GM12878 (cell line): ENCODE measurements around the gene RGS4. TPM values are rescaled to one million over a fixed set of nuclear protein-coding genes. Genes with fewer than 3 reads are reported as not detected.

Source experiments
- ATAC-seq: fragments of 200-7000 bp; cut with Tn5 transposase; 3 replicates; pipeline ENCODE4 v1.9.1; 2020; ENCODE audit warnings: mild to moderate bottlenecking, moderate library complexity
- BruUV-seq: library from RNA; stranded (reverse); fragments of 400-500 nt; replicated peaks from 2 replicates; lab custom pipeline; 2021; lab: Mats Ljungman, UMichigan
- CTCF ChIA-PET: fragments of 300-600 bp; sonication (Branson Sonifier 250); formaldehyde crosslinking; extraction: SDS; loops from one replicate; lab custom pipeline; 2021; ENCODE audit warnings: inconsistent platforms; lab: Yijun Ruan, JAX
- POLR2A ChIA-PET: fragments of 350-600 bp; formaldehyde crosslinking; extraction: SDS; loops from one replicate; lab custom pipeline; 2021; ENCODE audit warnings: inconsistent platforms; lab: Charles Lee
- RAD21 ChIA-PET: fragments of 300-600 bp; sonication (Branson Sonifier 250); formaldehyde crosslinking; loops from one replicate; lab custom pipeline; 2023; ENCODE audit warnings: antibody characterized with exemption; ENCODE audit not compliant: unreplicated experiment; lab: Charles Lee
- SMC1A ChIA-PET: fragments of 300-600 bp; sonication (Branson Sonifier 250); formaldehyde crosslinking; loops from one replicate; lab custom pipeline; 2023; ENCODE audit not compliant: unreplicated experiment, uncharacterized antibody; lab: Charles Lee
- DNase-seq: peaks from one replicate; pipeline ENCODE4 v3.0.0-alpha.2; 2011; ENCODE audit warnings: low read depth, low spot score
- FAIRE-seq: peaks from 3 replicates; lab custom pipeline; 2011; peaks lifted over from hg19 to GRCh38; lab: Jason Lieb, UNC
- H2AFZ ChIP-seq: 2 replicates; pipeline ENCODE4 v1.6.0; 2011; ENCODE audit warnings: low read depth, low read length, control low read depth; ENCODE audit not compliant: control insufficient read depth
- H3K27ac ChIP-seq: 2 replicates; pipeline ENCODE4 v1.5.1; 2011; ENCODE audit warnings: control low read depth; ENCODE audit not compliant: control insufficient read depth, insufficient read depth
- H3K27me3 ChIP-seq, 2 experiments: replicated peaks in 1 of 2; 2 replicates each; pipeline versions ENCODE4 v1.6.0 to v1.6.1; 2011; ENCODE audit warnings: low read length in 1 of 2; ENCODE audit not compliant: control insufficient read depth in 2 of 2, insufficient read depth in 2 of 2
- H3K36me3 ChIP-seq, 2 experiments: 2 replicates each; pipeline ENCODE4 v1.5.1; 2011; ENCODE audit warnings: low read length in 1 of 2; ENCODE audit not compliant: control insufficient read depth in 2 of 2, insufficient read depth in 2 of 2
- H3K4me1 ChIP-seq: 2 replicates; pipeline ENCODE4 v1.6.1; 2011; ENCODE audit warnings: mild to moderate bottlenecking, low read length, moderate library complexity, mixed read lengths; ENCODE audit not compliant: control insufficient read depth, insufficient read depth
- H3K4me2 ChIP-seq: 2 replicates; pipeline ENCODE4 v1.6.0; 2011; ENCODE audit warnings: control low read depth; ENCODE audit not compliant: control insufficient read depth, insufficient read depth
- H3K4me3 ChIP-seq: fragments of 200-600 bp; sonication (generic); 2 replicates; pipeline ENCODE4 v1.5.1; 2016
- H3K79me2 ChIP-seq: 2 replicates; pipeline ENCODE4 v1.6.0; 2011; ENCODE audit warnings: low read length; ENCODE audit not compliant: control insufficient read depth, insufficient read depth
- H3K9ac ChIP-seq: 2 replicates; pipeline ENCODE4 v1.8.0; 2011; ENCODE audit warnings: low read length, control low read depth, mixed read lengths; ENCODE audit not compliant: control insufficient read depth, insufficient read depth
- H3K9me3 ChIP-seq: replicated peaks from 3 replicates; pipeline ENCODE4 v1.5.1; 2011; ENCODE audit warnings: mild to moderate bottlenecking, low read length; ENCODE audit not compliant: control insufficient read depth, insufficient read depth
- H4K20me1 ChIP-seq: 2 replicates; pipeline ENCODE4 v1.6.0; 2011; ENCODE audit not compliant: control insufficient read depth, insufficient read depth
- ATF3 ChIP-seq: IDR thresholded peaks from 2 replicates; pipeline ENCODE4 v1.6.1; 2011; ENCODE audit warnings: low read depth, mild to moderate bottlenecking, low read length, moderate library complexity, borderline replicate concordance; ENCODE audit errors: extremely low read depth
- BACH1 ChIP-seq: fragments of 450-650 bp; IDR thresholded peaks from 2 replicates; pipeline ENCODE4 v1.6.1; 2017; ENCODE audit warnings: mild to moderate bottlenecking, borderline replicate concordance
- CBX3 ChIP-seq: fragments of 200-600 bp; sonication (generic); IDR thresholded peaks from 2 replicates; pipeline ENCODE4 v1.6.1; 2016; ENCODE audit warnings: low read depth, borderline replicate concordance
- EGR1 ChIP-seq, 2 experiments: IDR thresholded peaks; 1 replicate in 1 of 2; 2 replicates in 1 of 2; pipeline ENCODE4 v1.6.1; 2011 to 2012; ENCODE audit warnings: low read depth in 2 of 2, low read length in 2 of 2, borderline replicate concordance in 1 of 2, mild to moderate bottlenecking in 1 of 2, moderate library complexity in 1 of 2
- FOXK2 ChIP-seq: fragments of 450-650 bp; IDR thresholded peaks from 2 replicates; pipeline ENCODE4 v1.6.1; 2017; ENCODE audit warnings: mild to moderate bottlenecking, moderate library complexity
- GATAD2B ChIP-seq: fragments of 450-650 bp; conservative IDR thresholded peaks from 2 replicates; pipeline ENCODE4 v1.6.1; 2017; ENCODE audit warnings: low read depth, mild to moderate bottlenecking, moderate library complexity
- NRF1 ChIP-seq: conservative IDR thresholded peaks from 2 replicates; pipeline ENCODE4 v1.6.1; 2011; ENCODE audit warnings: mild to moderate bottlenecking, low read depth, low read length, improper control_type of control experiment
- PKNOX1 ChIP-seq: fragments of 450-650 bp; IDR thresholded peaks from 2 replicates; pipeline ENCODE4 v1.6.1; 2016; ENCODE audit warnings: mild to moderate bottlenecking
- PRDM15 ChIP-seq: fragments of 450-650 bp; formaldehyde crosslinking; IDR thresholded peaks from 2 replicates; pipeline ENCODE4 v1.4.0; 2020; ENCODE audit warnings: mild to moderate bottlenecking, moderate library complexity
- RB1 ChIP-seq: fragments of 450-650 bp; formaldehyde crosslinking; IDR thresholded peaks from 2 replicates; pipeline ENCODE4 v1.6.1; 2017; ENCODE audit warnings: mild to moderate bottlenecking, borderline replicate concordance
- SMARCA5 ChIP-seq: fragments of 450-650 bp; IDR thresholded peaks from 2 replicates; pipeline ENCODE4 v1.6.1; 2017; ENCODE audit warnings: mild to moderate bottlenecking
- STAT1 ChIP-seq: fragments of 450-650 bp; conservative IDR thresholded peaks from 2 replicates; pipeline ENCODE4 v1.6.1; 2014; ENCODE audit warnings: antibody characterized with exemption, mild to moderate bottlenecking
- STAT3 ChIP-seq: IDR thresholded peaks from 2 replicates; pipeline ENCODE4 v1.6.1; 2011; ENCODE audit warnings: low read depth, low read length, improper control_type of control experiment
- ZBTB4 ChIP-seq: fragments of 450-650 bp; formaldehyde crosslinking; IDR thresholded peaks from 2 replicates; pipeline ENCODE4 v1.4.0; 2022; ENCODE audit warnings: mild to moderate bottlenecking, moderate library complexity
- ZNF622 ChIP-seq: fragments of 450-650 bp; IDR thresholded peaks from 2 replicates; pipeline ENCODE4 v1.6.1; 2017; ENCODE audit warnings: mild to moderate bottlenecking, inconsistent platforms
- ZZZ3 ChIP-seq: IDR thresholded peaks from 2 replicates; pipeline ENCODE4 v1.6.1; 2011; ENCODE audit warnings: low read depth; ENCODE audit not compliant: control insufficient read depth, insufficient read length
- WGBS: methylation state at CpG from one replicate; pipeline ENCODE4 v1.1.6; 2016; ENCODE audit warnings: low lambda C conversion rate; ENCODE audit not compliant: insufficient replicate concordance, insufficient coverage; ENCODE audit errors: missing lambda C conversion rate; 5-methylcytosine and 5-hydroxymethylcytosine counted together
- in situ Hi-C: fragments of 300-500 bp; cut with MboI; formaldehyde crosslinking; loops from 9 replicates; pipeline ENCODE4 v1.14.3; 2018; ENCODE audit warnings: mixed read lengths
- intact Hi-C: fragments of 100-400 bp; cut with micrococcal nuclease; formaldehyde crosslinking; loops from one replicate; pipeline ENCODE4 v1.14.2; 2022; ENCODE audit not compliant: unreplicated experiment
- polyA plus RNA-seq, 11 experiments: library from polyadenylated mRNA; depleted of rRNA in 4 of 11; unstranded in 6 of 11; stranded (reverse) in 5 of 11; fragments of >200 nt; fragmentation: Nextera tagmentation in 4 of 11; fragmentation: Illumina TruSeq in 1 of 11; extraction: Ambion mirVana in 4 of 11; extraction: Trizol in 1 of 11; gene quantifications; 1 replicate in 1 of 11; 2 replicates in 10 of 11; pipeline versions ENCODE4 v1.2.1 to v1.2.3, GENCODE V29; 2011 to 2016; ENCODE audit warnings: inconsistent platforms in 2 of 11, missing spikeins in 2 of 11, low read depth in 1 of 11
- total RNA-seq, 4 experiments: library from RNA; depleted of rRNA in 3 of 4; stranded (reverse); fragments of >200 nt in 3 of 4; fragmentation: Illumina TruSeq in 1 of 4; extraction: Trizol in 1 of 4; gene quantifications; 2 replicates each; pipeline versions ENCODE4 v1.2.1 to v1.2.3, GENCODE V29; 2013 to 2021

The RGS4 gene
- total and polyA plus RNA-seq, 10 of the 15 experiments (the other 5 are each of a cell fraction or from before 2014, with no cell fraction given) = 0.05 to 0.14 TPM; not detected in 8

GRCh38 chr1:163036671-163037070 lies 32.5 kb upstream of the RGS4 start:
- intact Hi-C loops (no loop called here), in situ Hi-C loops (no loop called here)
- H3K4me3 ChIP-seq = no peak overlapping the region
- no peaks in the 10 kb centered on the region for H3K27me3 ChIP-seq
- FAIRE-seq (no peak), DNase-seq (no peak), ATAC-seq (no peak)
- ChIA-PET CTCF (no interaction called here), RAD21 (no interaction called here), SMC1A (no interaction called here), POLR2A (no interaction called here)
- H3K79me2 ChIP-seq = no peaks in the 10 kb centered on the region
- H3K27ac ChIP-seq = no peak overlapping the region
- no peaks in the 10 kb centered on the region for H3K36me3 ChIP-seq
- WGBS = 0% methylated on average over 1 of the region's 1 CpG
- H4K20me1 ChIP-seq = no peaks in the 10 kb centered on the region
- H3K4me2 ChIP-seq = no peak overlapping the region
- BruUV-seq = no TSS peak
- no peaks in the 10 kb centered on the region for H3K9me3 ChIP-seq
- no peak overlapping the region for H3K9ac ChIP-seq
- H2AFZ ChIP-seq = no peak overlapping the region
- no peaks in the 10 kb centered on the region for H3K4me1 ChIP-seq
- TF ChIP-seq PKNOX1 = no peak
- TF ChIP-seq RB1 = no peak
- TF ChIP-seq STAT1 = no peak
- TF ChIP-seq SMARCA5 = no peak
- no peak for TF ChIP-seq ZBTB4 (CRISPR knock-in tag)
- no peak for TF ChIP-seq ATF3
- TF ChIP-seq BACH1 = no peak
- no peak for TF ChIP-seq FOXK2
- TF ChIP-seq GATAD2B = no peak
- TF ChIP-seq ZNF622 = no peak
- no peak for TF ChIP-seq NRF1
- no peak for TF ChIP-seq ZZZ3
- no peak for TF ChIP-seq CBX3
- TF ChIP-seq STAT3 = no peak
- no peak for TF ChIP-seq PRDM15 (CRISPR knock-in tag)
- no peak for TF ChIP-seq EGR1 (IDR thresholded peaks at IDR 0.05; ENCODE audit: borderline replicate concordance in 1 of 2, low read depth in 2 of 2, low read length in 2 of 2)
